Activated naive CD4-positive, alpha-beta T cell treated with anti-CD3 and anti-CD28 coated beads, Interleukin-2, amount 10 ng/mL, durations not matched to agents 7 days and 5 days (primary cell): ENCODE measurements around the gene EFEMP2.
A peak's percentile ranks its signal among the peaks of the same experiment; 100 is the strongest.

Experiments used
- CTCF ChIA-PET: fragments of 350-600 bp; sonication (Branson Sonifier 250); formaldehyde crosslinking; loops from one replicate; lab custom pipeline; 2021; ENCODE audit warnings: antibody characterized with exemption; lab: Charles Lee
- DNase-seq: peaks from one replicate; pipeline ENCODE4 v3.0.0-alpha.2; 2020
- H3K27ac Mint-ChIP-seq: one replicate; pipeline ENCODE4 v1.8.0; 2021; ENCODE audit warnings: mild to moderate bottlenecking, moderate library complexity, mixed read lengths
- H3K27me3 Mint-ChIP-seq: one replicate; pipeline ENCODE4 v1.8.0; 2021; ENCODE audit warnings: mild to moderate bottlenecking, mixed read lengths
- H3K36me3 Mint-ChIP-seq: one replicate; pipeline ENCODE4 v1.8.0; 2021; ENCODE audit warnings: mixed read lengths
- H3K4me1 Mint-ChIP-seq: one replicate; pipeline ENCODE4 v1.8.0; 2021; ENCODE audit warnings: mixed read lengths
- H3K4me3 Mint-ChIP-seq: one replicate; pipeline ENCODE4 v1.8.0; 2021; ENCODE audit warnings: mild to moderate bottlenecking, moderate library complexity, mixed read lengths
- H3K9me3 Mint-ChIP-seq: one replicate; pipeline ENCODE4 v1.8.0; 2021; ENCODE audit warnings: mixed read lengths

The EFEMP2 gene

DNA sequence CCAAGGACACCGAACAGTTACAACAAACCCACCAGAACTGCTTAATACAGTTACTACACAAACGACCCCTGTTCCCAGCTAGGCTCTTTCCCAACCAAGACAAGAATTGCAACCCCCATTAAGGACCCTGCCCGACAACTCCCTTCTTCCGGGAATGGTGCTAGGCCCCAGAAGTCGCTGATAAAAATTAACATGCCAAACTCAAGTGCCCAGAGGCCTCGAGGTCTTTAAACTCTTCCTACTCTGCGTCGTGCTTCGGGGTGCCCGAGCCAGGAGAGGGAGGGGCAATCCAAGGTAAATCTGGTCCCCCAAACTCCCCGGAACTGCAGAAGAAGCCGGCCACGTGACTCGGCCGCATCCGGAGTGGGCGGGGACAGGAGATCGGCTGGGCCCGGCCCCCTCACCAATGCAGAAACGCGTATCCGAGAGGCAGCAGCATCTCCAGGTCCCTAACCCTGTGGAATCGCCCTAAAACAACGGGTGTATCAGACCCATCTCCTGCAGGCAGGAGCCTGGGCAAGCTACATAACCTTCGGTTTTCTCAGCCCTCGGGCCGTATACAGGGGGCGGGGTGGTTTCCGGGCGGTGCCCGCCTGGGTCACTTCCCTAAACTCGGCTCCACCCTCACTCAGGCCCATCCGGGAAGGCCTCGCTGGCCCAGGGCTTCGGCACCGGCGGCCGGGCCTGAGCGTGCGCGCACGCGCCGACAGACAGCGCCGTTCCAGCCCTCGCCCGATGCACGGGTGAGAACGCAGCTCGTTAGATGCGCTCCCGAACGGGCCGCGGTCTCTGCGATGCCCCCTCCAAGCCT is 15.7 kb downstream of the EFEMP2 start:
- H3K4me1 Mint-ChIP-seq = peaks cover 56% of the 10 kb centered on the region
- peak overlapping the region; percentile 88 for H3K4me3 Mint-ChIP-seq
- H3K36me3 Mint-ChIP-seq = peaks cover 47% of the 10 kb centered on the region
- peak overlapping the region; percentile 88 for H3K27ac Mint-ChIP-seq
- CTCF ChIA-PET = interaction anchor here (5.6 kb wide), 1 partner anchor 31 kb away, joined by 107 read pairs; the partner anchor contains the start of genes CCDC85B and FIBP
- H3K9me3 Mint-ChIP-seq = peaks cover 1% of the 10 kb centered on the region
- peak; percentile 93 for DNase-seq
- no peaks in the 10 kb centered on the region for H3K27me3 Mint-ChIP-seq

GRCh38 chr11:65855927-65856363 is 16.7 kb downstream of the EFEMP2 start:
- H3K27ac Mint-ChIP-seq = peak overlapping the region; percentile 88
- CTCF ChIA-PET = no interaction called here
- no peak for DNase-seq
- H3K27me3 Mint-ChIP-seq = no peaks in the 10 kb centered on the region
- peaks cover 53% of the 10 kb centered on the region for H3K36me3 Mint-ChIP-seq
- H3K4me1 Mint-ChIP-seq = peaks cover 49% of the 10 kb centered on the region
- peak overlapping the region; percentile 88 for H3K4me3 Mint-ChIP-seq
- H3K9me3 Mint-ChIP-seq = peaks cover 6% of the 10 kb centered on the region

DNA sequence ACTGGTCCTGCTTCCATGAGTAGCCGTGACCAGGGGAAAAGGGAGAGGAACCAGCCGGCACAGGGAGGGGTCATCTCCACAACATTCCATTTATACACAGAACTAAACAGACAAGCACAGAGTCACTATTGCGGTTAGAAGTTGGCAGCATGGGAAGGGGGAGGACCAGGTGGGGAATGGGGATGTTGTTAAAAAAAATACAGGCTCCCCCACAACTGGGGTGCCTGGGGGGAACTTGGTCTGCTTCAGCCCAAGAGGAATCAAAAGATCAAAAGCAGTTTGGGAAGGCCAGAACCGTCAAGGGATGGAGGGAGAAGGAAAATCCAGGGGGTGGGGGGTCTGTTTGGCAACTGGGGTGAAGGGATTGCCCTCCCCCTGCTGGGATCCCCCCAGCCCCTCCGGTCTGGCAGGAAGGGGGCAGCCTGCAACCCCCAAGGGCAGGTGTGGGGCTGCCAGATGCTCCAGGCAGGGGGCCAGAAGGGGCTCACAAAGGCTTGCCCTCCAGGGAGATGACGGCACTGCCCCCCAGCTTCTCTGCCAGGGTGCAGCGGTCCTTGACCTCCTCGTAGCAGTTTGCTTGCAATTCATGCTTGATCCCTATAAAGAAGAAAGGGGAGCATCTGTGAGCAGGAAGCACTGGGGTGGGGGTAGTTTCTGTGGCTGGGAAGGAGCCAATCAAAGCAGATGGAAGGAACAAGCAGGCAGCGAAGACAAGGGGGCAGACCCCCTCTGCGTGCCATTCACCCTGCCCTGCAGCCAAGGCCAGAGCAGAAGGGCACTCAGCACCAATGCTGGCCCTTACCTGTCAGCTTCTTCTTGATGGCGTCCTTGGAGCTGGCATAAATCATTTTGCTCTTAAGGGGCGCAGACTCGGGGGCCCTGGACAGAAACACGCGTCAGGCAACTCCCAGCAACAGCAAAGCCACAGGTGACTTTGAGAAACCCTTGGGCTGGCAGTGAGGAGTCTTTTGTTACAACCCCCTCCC is 17.5 kb downstream of the EFEMP2 start:
- Mint-ChIP-seq H3K27me3 (no peaks in the 10 kb centered on the region), H3K27ac (peak overlapping the region; percentile 88), H3K36me3 (peaks cover 53% of the 10 kb centered on the region), H3K4me1 (peaks cover 47% of the 10 kb centered on the region), H3K9me3 (peaks cover 6% of the 10 kb centered on the region), H3K4me3 (peak overlapping the region; percentile 88)
- CTCF ChIA-PET = no interaction called here
- DNase-seq = no peak

DNA sequence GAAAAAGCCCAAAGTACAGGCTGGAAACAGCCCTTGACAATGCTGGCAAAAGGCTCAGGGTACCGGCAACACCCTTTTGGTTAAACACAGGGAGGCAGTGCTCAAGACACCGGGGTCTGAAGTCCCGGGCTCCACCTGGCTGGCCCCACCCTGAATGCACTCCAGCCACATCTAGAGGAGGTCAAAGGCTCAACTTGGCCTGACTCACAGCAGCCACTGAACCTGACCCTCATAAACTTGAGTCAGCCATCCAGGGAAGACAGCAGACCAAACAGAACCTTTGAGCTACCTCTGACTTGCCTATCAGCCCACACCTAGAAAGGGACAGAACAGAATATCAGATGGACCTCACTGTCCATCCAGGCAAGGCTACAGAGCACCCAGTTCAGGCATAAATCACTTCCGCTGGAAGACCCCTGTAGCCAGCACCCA is 18.4 kb downstream of the EFEMP2 start:
- Mint-ChIP-seq H3K27me3 (no peaks in the 10 kb centered on the region), H3K4me3 (peak overlapping the region; percentile 13), H3K4me1 (peaks cover 45% of the 10 kb centered on the region), H3K9me3 (peaks cover 6% of the 10 kb centered on the region), H3K36me3 (peaks cover 57% of the 10 kb centered on the region), H3K27ac (no peak overlapping the region)
- CTCF ChIA-PET = interaction anchor here (2.0 kb wide), 1 partner anchor 74 kb away, joined by 5 read pairs; the partner anchor contains the start of gene AP5B1
- DNase-seq = no peak

- CTCF ChIA-PET = interaction anchor here (1.7 to 2.0 kb wide), 2 partner anchors 11 to 73 kb away, joined by 5 read pairs; partner anchors contain the start of gene AP5B1
- Mint-ChIP-seq H3K27ac (peak overlapping the region; percentile 80), H3K4me1 (peaks cover 42% of the 10 kb centered on the region), H3K27me3 (no peaks in the 10 kb centered on the region), H3K9me3 (peaks cover 6% of the 10 kb centered on the region), H3K4me3 (no peak overlapping the region), H3K36me3 (peaks cover 57% of the 10 kb centered on the region)
- no peak for DNase-seq
Measured at GRCh38 chr11:65853246-65853979, 19.2 kb downstream of the EFEMP2 start.

GRCh38 chr11:65852508-65853245 is 19.9 kb downstream of the EFEMP2 start:
- Mint-ChIP-seq H3K27me3 (peaks cover 6% of the 10 kb centered on the region), H3K27ac (no peak overlapping the region)
- CTCF ChIA-PET = interaction anchor here (0.7 to 2.0 kb wide), 6 partner anchors 9 to 72 kb away, joined by 3 to 5 read pairs (median 4); partner anchors contain the start of gene AP5B1

DNA sequence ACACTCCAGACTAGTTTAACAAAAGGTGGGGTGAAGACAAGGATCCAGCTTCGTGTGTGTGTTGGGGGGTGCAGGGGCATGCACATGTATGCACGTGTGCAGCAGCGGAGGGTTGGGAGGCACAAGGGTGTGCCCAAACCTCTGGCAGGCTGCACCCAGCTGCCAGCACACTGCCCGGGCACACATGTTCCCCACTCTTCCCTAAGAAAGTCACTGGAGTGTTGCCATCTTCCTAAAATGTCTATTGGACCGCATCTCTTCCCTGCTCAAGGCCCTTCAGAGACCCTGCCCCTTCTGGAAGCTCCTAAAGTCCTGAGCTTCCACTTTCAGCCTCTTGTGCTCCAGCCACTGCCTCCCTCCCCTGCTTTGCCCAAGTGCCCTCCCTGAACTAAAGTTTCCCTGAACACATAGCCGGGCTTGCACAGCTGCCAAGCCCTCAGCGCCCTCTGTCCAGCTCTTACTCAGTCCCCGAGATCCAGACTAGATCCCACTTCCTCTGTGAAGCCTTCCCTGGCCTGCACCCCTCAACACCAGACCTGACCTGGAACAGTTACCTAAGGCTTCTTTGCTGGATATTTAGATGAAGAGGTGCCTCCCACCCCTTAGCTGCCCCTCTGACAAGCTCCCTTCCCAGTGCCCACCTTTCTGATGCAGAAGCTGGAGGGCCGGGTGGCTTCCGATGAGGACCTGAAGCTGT is 20.6 kb downstream of the EFEMP2 start:
- H3K36me3 Mint-ChIP-seq = peaks cover 57% of the 10 kb centered on the region
- H3K27me3 Mint-ChIP-seq = peaks cover 8% of the 10 kb centered on the region
- DNase-seq = no peak
- H3K27ac Mint-ChIP-seq = peak overlapping the region; percentile 51
- peaks cover 6% of the 10 kb centered on the region for H3K9me3 Mint-ChIP-seq
- H3K4me1 Mint-ChIP-seq = peaks cover 39% of the 10 kb centered on the region
- no peak overlapping the region for H3K4me3 Mint-ChIP-seq
- CTCF ChIA-PET = interaction anchor here (0.6 to 1.7 kb wide), 12 partner anchors 8 to 178 kb away, joined by 3 to 5 read pairs (median 3); partner anchors contain the start of gene MUS81

More at GRCh38 chr11:65852508-65853245, 19.9 kb downstream of the EFEMP2 start:
- Mint-ChIP-seq H3K9me3 (peaks cover 6% of the 10 kb centered on the region), H3K4me3 (no peak overlapping the region), H3K36me3 (peaks cover 57% of the 10 kb centered on the region), H3K4me1 (peaks cover 39% of the 10 kb centered on the region)
- no peak for DNase-seq

DNA sequence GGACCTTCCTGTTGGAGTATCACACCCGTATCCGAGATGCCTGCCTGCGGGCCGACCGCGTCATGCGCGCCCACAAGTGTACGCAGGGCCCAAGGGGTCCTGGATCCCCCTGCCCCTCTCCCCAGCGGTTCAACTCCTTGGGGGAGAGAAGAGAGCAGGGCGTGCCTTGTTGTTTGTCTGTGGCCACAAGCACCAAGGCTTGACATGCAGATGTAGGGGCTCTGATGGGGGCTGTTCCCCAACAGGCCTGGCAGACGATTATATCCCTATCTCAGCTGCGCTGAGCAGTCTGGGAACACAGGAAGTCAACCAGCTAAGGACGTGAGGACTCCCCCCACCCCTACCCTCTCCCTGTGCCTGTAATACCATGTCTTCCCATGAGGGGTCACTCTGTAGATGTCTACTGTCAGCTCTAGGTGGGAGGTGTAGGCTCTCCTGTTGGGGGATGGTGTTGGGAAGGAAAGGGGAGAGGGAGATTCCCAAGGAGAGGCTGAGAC is 21.5 kb downstream of the EFEMP2 start:
- Mint-ChIP-seq H3K9me3 (peaks cover 6% of the 10 kb centered on the region), H3K4me1 (peaks cover 31% of the 10 kb centered on the region), H3K27ac (peak overlapping the region; percentile 56), H3K4me3 (no peak overlapping the region), H3K36me3 (peaks cover 48% of the 10 kb centered on the region), H3K27me3 (peaks cover 13% of the 10 kb centered on the region)
- DNase-seq = no peak
- CTCF ChIA-PET = interaction anchor here (0.6 to 1.6 kb wide), 9 partner anchors 8 to 179 kb away, joined by 3 to 5 read pairs (median 3); partner anchors contain the start of gene MUS81

DNA sequence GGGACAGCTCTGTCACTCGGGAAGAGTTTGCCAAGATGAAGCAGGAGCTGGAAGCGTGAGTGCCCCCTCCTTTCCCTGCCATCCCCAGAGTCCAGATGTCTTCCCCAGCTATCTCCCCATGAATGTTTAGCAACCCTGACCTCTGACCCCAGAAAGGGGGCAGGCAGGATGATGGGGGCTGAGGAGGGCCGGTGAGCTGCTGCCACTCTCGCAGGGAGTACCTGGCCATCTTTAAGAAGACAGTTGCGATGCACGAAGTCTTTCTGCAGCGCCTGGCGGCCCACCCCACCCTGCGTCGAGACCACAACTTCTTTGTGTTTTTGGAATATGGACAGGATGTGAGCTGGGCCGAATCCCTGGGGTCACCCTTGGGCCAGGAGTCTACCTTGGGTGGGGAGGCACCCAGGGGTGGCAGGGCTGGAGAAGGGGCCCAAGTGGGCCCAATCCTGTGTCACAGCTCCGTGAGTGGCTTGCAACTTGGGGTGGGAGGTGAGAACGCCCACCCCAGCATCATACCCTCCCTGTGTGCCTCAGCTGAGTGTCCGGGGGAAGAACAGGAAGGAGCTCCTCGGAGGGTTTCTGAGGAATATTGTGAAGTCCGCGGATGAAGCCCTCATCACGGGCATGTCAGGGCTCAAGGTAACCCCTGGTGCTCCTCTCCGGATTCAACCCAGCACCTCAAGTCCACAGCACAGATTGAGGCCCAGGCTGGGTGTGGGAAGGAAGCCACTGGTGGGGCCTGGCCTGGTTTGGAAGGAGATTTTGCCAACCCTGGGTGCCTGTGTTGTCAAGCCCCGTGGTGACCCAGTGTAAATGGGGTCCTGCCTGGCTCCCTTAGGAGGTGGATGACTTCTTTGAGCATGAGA is 22.1 kb downstream of the EFEMP2 start:
- peaks cover 25% of the 10 kb centered on the region for H3K4me1 Mint-ChIP-seq

GRCh38 chr11:65849771-65850216 is 22.8 kb downstream of the EFEMP2 start:
- no peak for DNase-seq
- H3K27ac Mint-ChIP-seq = no peak overlapping the region
- CTCF ChIA-PET = interaction anchor here (0.6 to 1.4 kb wide), 5 partner anchors 10 to 604 kb away, joined by 3 read pairs; no protein-coding TSS in a partner anchor
- no peak overlapping the region for H3K4me3 Mint-ChIP-seq
- peaks cover 20% of the 10 kb centered on the region for H3K4me1 Mint-ChIP-seq
- H3K36me3 Mint-ChIP-seq = peaks cover 37% of the 10 kb centered on the region
- H3K9me3 Mint-ChIP-seq = peaks cover 6% of the 10 kb centered on the region
- H3K27me3 Mint-ChIP-seq = peaks cover 13% of the 10 kb centered on the region

More for the DNA sequence above, 22.1 kb downstream of the EFEMP2 start:
- H3K36me3 Mint-ChIP-seq = peaks cover 41% of the 10 kb centered on the region
- no peak overlapping the region for H3K4me3 Mint-ChIP-seq
- peaks cover 13% of the 10 kb centered on the region for H3K27me3 Mint-ChIP-seq
- peak overlapping the region; percentile 24 for H3K27ac Mint-ChIP-seq
- DNase-seq = no peak
- H3K9me3 Mint-ChIP-seq = peaks cover 6% of the 10 kb centered on the region
- CTCF ChIA-PET = interaction anchor here (0.7 to 1.6 kb wide), 7 partner anchors 11 to 172 kb away, joined by 3 to 4 read pairs (median 3); no protein-coding TSS in a partner anchor

GRCh38 chr11:65849366-65849765 is 23.2 kb downstream of the EFEMP2 start:
- no peak overlapping the region for H3K27ac Mint-ChIP-seq
- no peak for DNase-seq
- H3K27me3 Mint-ChIP-seq = peaks cover 13% of the 10 kb centered on the region
- H3K36me3 Mint-ChIP-seq = peaks cover 33% of the 10 kb centered on the region
- H3K4me3 Mint-ChIP-seq = no peak overlapping the region
- H3K4me1 Mint-ChIP-seq = peaks cover 16% of the 10 kb centered on the region
- peaks cover 6% of the 10 kb centered on the region for H3K9me3 Mint-ChIP-seq
- CTCF ChIA-PET = interaction anchor here (0.6 to 1.4 kb wide), 6 partner anchors 10 to 604 kb away, joined by 3 to 7 read pairs (median 3); no protein-coding TSS in a partner anchor
